Measurements from ENCODE around the gene SECISBP2.
"Not testable (repeated sequence)": the region's sequence is repeated elsewhere in the genome, so short reads cannot be mapped to it uniquely, and the experiment has no call there.

The SECISBP2 gene

GRCh38 chr9:89368550-89368949, 50.2 kb downstream of the SECISBP2 start:
- DNase-seq (ENCODE audit: low read depth), result no peak
- no peak overlapping the region for H3K4me3 ChIP-seq (ENCODE audit: control insufficient read depth, low read depth, low read length)
- no peak for TF ChIP-seq CTCF (IDR thresholded peaks at IDR 0.05; ENCODE audit: control insufficient read depth, insufficient read depth, low read depth, low read length, missing control alignments)

GRCh38 chr9:89368978-89369377, 50.7 kb downstream of the SECISBP2 start:
- DNase-seq (ENCODE audit: low read depth), result no peak
- no peak overlapping the region for H3K4me3 ChIP-seq (ENCODE audit: control insufficient read depth, low read depth, low read length)
- TF ChIP-seq CTCF (IDR thresholded peaks at IDR 0.05; ENCODE audit: control insufficient read depth, insufficient read depth, low read depth, low read length, missing control alignments), result no peak

GRCh38 chr9:89370593-89370992, 52.3 kb downstream of the SECISBP2 start:
- no peak overlapping the region for H3K4me3 ChIP-seq (ENCODE audit: control insufficient read depth, low read depth, low read length)
- DNase-seq (ENCODE audit: low read depth), result no peak
- TF ChIP-seq CTCF (IDR thresholded peaks at IDR 0.05; ENCODE audit: control insufficient read depth, insufficient read depth, low read depth, low read length, missing control alignments), result no peak

GRCh38 chr9:89371791-89372190, 53.5 kb downstream of the SECISBP2 start:
- H3K4me3 ChIP-seq (ENCODE audit: control insufficient read depth, low read depth, low read length); DNase-seq (ENCODE audit: low read depth): not testable (repeated sequence)

- H3K4me3 ChIP-seq (ENCODE audit: control insufficient read depth, low read depth, low read length), result no peak overlapping the region
- no peak for TF ChIP-seq CTCF (IDR thresholded peaks at IDR 0.05; ENCODE audit: control insufficient read depth, insufficient read depth, low read depth, low read length, missing control alignments)
- no peak for DNase-seq (ENCODE audit: low read depth)
Measured at GRCh38 chr9:89372230-89372816, 54.0 kb downstream of the SECISBP2 start.

- no peak for TF ChIP-seq CTCF (IDR thresholded peaks at IDR 0.05; ENCODE audit: control insufficient read depth, insufficient read depth, low read depth, low read length, missing control alignments)
- DNase-seq (ENCODE audit: low read depth), result no peak
Measured at GRCh38 chr9:89372979-89373378, 54.7 kb downstream of the SECISBP2 start.

GRCh38 chr9:89374176-89374575, 55.9 kb downstream of the SECISBP2 start:
- H3K4me3 ChIP-seq (ENCODE audit: control insufficient read depth, low read depth, low read length), result no peak overlapping the region
- TF ChIP-seq CTCF (IDR thresholded peaks at IDR 0.05; ENCODE audit: control insufficient read depth, insufficient read depth, low read depth, low read length, missing control alignments), result no peak
- DNase-seq (ENCODE audit: low read depth), result no peak

More at GRCh38 chr9:89372979-89373378, 54.7 kb downstream of the SECISBP2 start:
- H3K4me3 ChIP-seq (ENCODE audit: control insufficient read depth, low read depth, low read length), result no peak overlapping the region

Measured in AG09309 (cell line).